Tibial nerve (tissue), 4 donors: ENCODE measurements around the gene SEMA5B.

ENCODE experiments used
- CTCF ChIP-seq, 5 experiments: fragments of 200-600 bp in 3 of 5; fragments of 450-650 bp in 2 of 5; sonication (generic) in 3 of 5; IDR thresholded peaks; one replicate each; pipeline ENCODE4 v1.5.1; 2016 to 2019; ENCODE audit warnings: antibody characterized with exemption in 5 of 5, mild to moderate bottlenecking in 3 of 5, moderate library complexity in 2 of 5
- EP300 ChIP-seq, 2 donors: sonication (generic); formaldehyde crosslinking; IDR thresholded peaks; one replicate each; pipeline ENCODE4 v1.6.1; 2017; ENCODE audit warnings: antibody characterized with exemption in 2 of 2, mild to moderate bottlenecking in 1 of 2
- POLR2A ChIP-seq, 2 donors: fragments of 450-650 bp; IDR thresholded peaks; one replicate each; pipeline ENCODE4 v1.6.1; 2017; ENCODE audit warnings: antibody characterized with exemption in 2 of 2, mild to moderate bottlenecking in 2 of 2, moderate library complexity in 2 of 2

GRCh38 chr3:122920986-122921385 is 106.6 kb downstream of the SEMA5B start:
- TF ChIP-seq CTCF (IDR thresholded peaks at IDR 0.05): no peak
- no peak for TF ChIP-seq POLR2A (IDR thresholded peaks at IDR 0.05)
- no peak for TF ChIP-seq EP300 (IDR thresholded peaks at IDR 0.05)
